Lung (tissue), 12 donors: ENCODE data around the gene AKAP10. TPM values are rescaled to one million over a fixed set of nuclear protein-coding genes. Genes with fewer than 3 reads are reported as not detected.
"Not testable (repeated sequence)": the region's sequence is repeated elsewhere in the genome, so short reads cannot be mapped to it uniquely, and the experiment has no call there.

ENCODE experiments used
- ATAC-seq: fragments of 200-7000 bp; cut with Tn5 transposase; one replicate; pipeline ENCODE4 v1.9.1; 2020; ENCODE audit warnings: moderate number of reproducible peaks; ENCODE audit not compliant: insufficient read depth, low FRiP score
- DNase-seq, 3 donors: peaks; one replicate each; pipeline ENCODE4 v3.0.0-alpha.2; 2013 to 2017
- H3K27ac ChIP-seq, 2 donors: one replicate each; pipeline ENCODE4 v1.5.1; 2013; ENCODE audit warnings: mild to moderate bottlenecking in 2 of 2, moderate library complexity in 2 of 2, control low read depth in 1 of 2, inconsistent platforms in 1 of 2, low read depth in 1 of 2, low read length in 1 of 2
- H3K27me3 ChIP-seq, 3 donors: one replicate each; pipeline ENCODE4 v1.5.1; 2013; ENCODE audit warnings: low read length in 2 of 3; ENCODE audit not compliant: control insufficient read depth in 3 of 3, insufficient read depth in 3 of 3
- H3K36me3 ChIP-seq, 4 donors: one replicate each; pipeline ENCODE4 v1.5.1; 2013; ENCODE audit warnings: low read length in 4 of 4, mild to moderate bottlenecking in 1 of 4, moderate library complexity in 1 of 4; ENCODE audit not compliant: control insufficient read depth in 4 of 4, insufficient read depth in 4 of 4
- H3K4me1 ChIP-seq, 5 donors: one replicate each; pipeline ENCODE4 v1.5.1; 2013; ENCODE audit warnings: low read length in 5 of 5, mild to moderate bottlenecking in 2 of 5, moderate library complexity in 1 of 5; ENCODE audit not compliant: control insufficient read depth in 5 of 5, insufficient read depth in 5 of 5
- H3K4me3 ChIP-seq: one replicate; pipeline ENCODE4 v1.5.1; 2013; ENCODE audit warnings: mild to moderate bottlenecking, control low read depth, moderate library complexity
- H3K9ac ChIP-seq, 2 donors: one replicate each; pipeline ENCODE4 v1.5.1; 2013; ENCODE audit warnings: low read length in 2 of 2, control low read depth in 1 of 2; ENCODE audit not compliant: insufficient read depth in 1 of 2
- H3K9me3 ChIP-seq, 4 donors: one replicate each; pipeline ENCODE4 v1.5.1; 2013; ENCODE audit warnings: low read length in 3 of 4, mild to moderate bottlenecking in 1 of 4, moderate library complexity in 1 of 4; ENCODE audit not compliant: control insufficient read depth in 4 of 4, insufficient read depth in 3 of 4
- CTCF ChIP-seq: IDR thresholded peaks from 2 replicates; pipeline ENCODE4 v1.5.1; 2012; ENCODE audit warnings: mild to moderate bottlenecking; ENCODE audit errors: control extremely low read depth, extremely low read depth
- WGBS, 2 donors: extraction: QIAGEN DNeasy Blood & Tissue Kit; methylation state at CpG; one replicate each; pipeline ENCODE4 v1.1.7; 2013; 5-methylcytosine and 5-hydroxymethylcytosine counted together
- polyA plus RNA-seq, 2 donors: library from polyadenylated mRNA; stranded (reverse); fragments of 200-250 nt; gene quantifications; one replicate each; pipeline ENCODE4 v1.2.1, GENCODE V29; 2013
- total RNA-seq, 2 donors: library from RNA; depleted of rRNA in 1 of 2; stranded (reverse); fragments of >200 nt in 1 of 2; gene quantifications; one replicate each; pipeline ENCODE4 v1.2.1, GENCODE V29; 2014 to 2021
- donor health status: control.
- donor health status: control.
- donor health status: Bipolar disorder and iron deficiency.
- donor health status: healthy.
- donor health status: DM: yes; HTN: yes; CAD: no.

The AKAP10 gene
- total and polyA plus RNA-seq, 4 donors = 5.8 to 49.8 (median 24.9) TPM

- TF ChIP-seq CTCF = no peak
Measured at GRCh38 chr17:19955099-19955498, 22.5 kb downstream of the AKAP10 start.

DNA sequence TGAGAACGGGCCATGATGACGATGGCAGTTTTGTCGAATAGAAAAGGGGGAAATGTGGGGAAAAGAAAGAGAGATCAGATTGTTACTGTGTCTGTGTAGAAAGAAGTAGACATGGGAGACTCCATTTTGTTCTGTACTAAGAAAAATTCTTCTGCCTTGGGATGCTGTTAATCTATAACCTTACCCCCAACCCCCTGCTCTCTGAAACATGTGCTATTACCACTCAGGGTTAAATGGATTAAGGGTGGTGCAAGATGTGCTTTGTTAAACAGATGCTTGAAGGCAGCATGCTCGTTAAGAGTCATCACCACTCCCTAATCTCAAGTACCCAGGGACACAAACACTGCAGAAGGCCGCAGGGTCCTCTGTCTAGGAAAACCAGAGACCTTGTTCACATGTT, 26.2 kb downstream of the AKAP10 start:
- not testable (repeated sequence) for ATAC-seq, H3K4me3 ChIP-seq, H3K9ac ChIP-seq, H3K9me3 ChIP-seq, DNase-seq, H3K27ac ChIP-seq, H3K27me3 ChIP-seq
- peaks cover 3 to 21% (median 5%) of the 10 kb centered on the region in 4 donors for H3K36me3 ChIP-seq
- peaks cover 0 to 12% (median 0%) of the 10 kb centered on the region in 5 donors for H3K4me1 ChIP-seq
- 81 to 88% methylated on average over 2 to 5 of the region's 5 CpGs for WGBS, 2 donors

More at GRCh38 chr17:19955099-19955498, 22.5 kb downstream of the AKAP10 start:
- Histone ChIP-seq H3K36me3 (peaks cover 5 to 22% (median 14%) of the 10 kb centered on the region in 4 donors), H3K9ac (no peak overlapping the region), H3K27me3 (no peaks in the 10 kb centered on the region), H3K4me3 (no peak overlapping the region), H3K9me3 (peaks cover 0 to 2% (median 0%) of the 10 kb centered on the region in 4 donors), H3K4me1 (peaks cover 0 to 7% (median 0%) of the 10 kb centered on the region in 5 donors), H3K27ac (no peak overlapping the region)
- ATAC-seq (no peak), DNase-seq (no peak)
- 82 to 90% methylated on average over 7 of the region's 7 CpGs for WGBS, 2 donors

DNA sequence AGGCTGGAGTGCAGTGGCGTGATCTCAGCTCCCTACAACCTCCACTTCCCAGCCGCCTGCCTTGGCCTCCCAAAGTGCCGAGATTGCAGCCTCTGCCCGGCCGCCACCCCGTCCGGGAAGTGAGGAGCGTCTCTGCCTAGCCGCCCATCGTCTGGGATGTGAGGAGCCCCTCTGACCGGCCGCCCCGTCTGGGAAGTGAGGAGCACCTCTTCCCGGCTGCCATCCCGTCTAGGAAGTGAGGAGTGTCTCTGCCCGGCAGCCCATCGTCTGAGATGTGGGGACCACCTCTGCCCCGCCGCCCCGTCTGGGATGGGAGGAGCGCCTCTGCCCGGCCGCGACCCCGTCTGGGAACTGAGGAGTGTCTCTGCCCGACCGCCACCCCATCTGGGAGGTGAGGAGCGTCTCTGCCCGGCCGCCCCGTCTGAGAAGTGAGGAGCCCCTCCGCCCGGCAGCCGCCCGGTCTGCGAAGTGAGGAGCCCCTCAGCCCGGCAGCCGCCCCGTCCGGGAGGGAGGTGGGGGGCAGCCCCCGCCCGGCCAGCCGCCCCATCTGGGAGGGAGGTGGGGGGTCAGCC, 26.9 kb downstream of the AKAP10 start:
- WGBS, 2 donors = 97 to 98% methylated on average over 32 to 43 of the region's 43 CpGs
- H3K9me3 ChIP-seq, H3K9ac ChIP-seq, H3K27ac ChIP-seq, H3K27me3 ChIP-seq, ATAC-seq, H3K4me1 ChIP-seq, H3K4me3 ChIP-seq, DNase-seq: not testable (repeated sequence)
- peaks cover 0 to 17% (median 5%) of the 10 kb centered on the region in 4 donors for H3K36me3 ChIP-seq

- H3K9me3 ChIP-seq = no peaks in the 10 kb centered on the region
- peaks cover 0 to 11% (median 0%) of the 10 kb centered on the region in 5 donors for H3K4me1 ChIP-seq
- H3K27me3 ChIP-seq = no peaks in the 10 kb centered on the region
- H3K4me3 ChIP-seq = no peak overlapping the region
- H3K9ac ChIP-seq = no peak overlapping the region
- DNase-seq (no peak), ATAC-seq (no peak)
- peaks cover 0 to 19% (median 8%) of the 10 kb centered on the region in 4 donors for H3K36me3 ChIP-seq
- no peak for TF ChIP-seq CTCF
- H3K27ac ChIP-seq = no peak overlapping the region
- WGBS, 2 donors = 36 to 39% methylated on average over 10 of the region's 10 CpGs
Measured at GRCh38 chr17:19948116-19948943, 29.3 kb downstream of the AKAP10 start.
